Spinal cord (tissue), 10 donors: Measurements from ENCODE around the gene SPATA22. TPM values are rescaled to one million over a fixed set of nuclear protein-coding genes. Genes with fewer than 3 reads are reported as not detected.
"Not testable (repeated sequence)": the region's sequence is repeated elsewhere in the genome, so short reads cannot be mapped to it uniquely, and the experiment has no call there.

Experiments
- DNase-seq, 6 donors: peaks; one replicate each; pipeline versions ENCODE4 v3.0.0 to v3.0.0-alpha.2; 2013 to 2015; ENCODE audit warnings: low spot score in 6 of 6, low read depth in 4 of 6
- H3K27ac ChIP-seq: one replicate; pipeline ENCODE4 v1.5.1; 2013; ENCODE audit warnings: low read depth, low read length, control low read depth
- H3K27me3 ChIP-seq: one replicate; pipeline ENCODE4 v1.6.1; 2013; ENCODE audit warnings: low read length; ENCODE audit not compliant: control insufficient read depth, insufficient read depth
- H3K36me3 ChIP-seq: one replicate; pipeline ENCODE4 v1.6.1; 2013; ENCODE audit warnings: low read length; ENCODE audit not compliant: control insufficient read depth, insufficient read depth
- H3K4me1 ChIP-seq: one replicate; pipeline ENCODE4 v1.6.1; 2013; ENCODE audit warnings: low read length; ENCODE audit not compliant: control insufficient read depth, insufficient read depth
- H3K4me3 ChIP-seq: one replicate; pipeline ENCODE4 v1.5.1; 2013; ENCODE audit warnings: low read depth, low read length, control low read depth
- H3K9me3 ChIP-seq: one replicate; pipeline ENCODE4 v1.6.1; 2013; ENCODE audit warnings: low read length; ENCODE audit not compliant: control insufficient read depth, insufficient read depth
- WGBS: methylation state at CpG from one replicate; pipeline ENCODE4 v1.1.5; 2013; ENCODE audit warnings: missing lambda C conversion rate; ENCODE audit not compliant: insufficient coverage; 5-methylcytosine and 5-hydroxymethylcytosine counted together
- long read RNA-seq, 4 donors: transcript quantifications; one replicate each; lab custom pipeline, GENCODE V29; 2026
- polyA plus RNA-seq, 2 donors: library from polyadenylated mRNA; unstranded; fragments of 120-200 nt; gene quantifications; one replicate each; pipeline ENCODE4 v1.2.1, GENCODE V29; 2013; ENCODE audit not compliant: insufficient read length in 2 of 2
- total RNA-seq, 2 donors: library from RNA; depleted of rRNA in 1 of 2; stranded (reverse); fragments of 120-200 nt in 1 of 2; fragments of >200 nt in 1 of 2; gene quantifications; one replicate each; pipeline versions ENCODE4 v1.2.3 to v1.2.4, GENCODE V29; 2013 to 2014
- donor health status: healthy.

Gene SPATA22
- total RNA-seq (1 to 10 TPM in 1 of 2 donors, under 1 TPM in 1; 0.44 to 1.2 TPM), polyA plus RNA-seq (under 1 TPM; 0.63 to 0.99 TPM)
- long read RNA-seq, donor 1, partial matches to known transcripts = 10 of 11 reads
- long read RNA-seq, donor 1, other reads (novel, unspliced or antisense) = 0 of 11 reads
- long read RNA-seq, donor 2 = 0 reads
- long read RNA-seq, donor 3 = 0 reads
- long read RNA-seq, donor 4 = 0 reads

- DNase-seq = no peak
- no peaks in the 10 kb centered on the region for H3K4me1 ChIP-seq
- H3K36me3 ChIP-seq = no peaks in the 10 kb centered on the region
- H3K9me3 ChIP-seq = no peaks in the 10 kb centered on the region
- H3K4me3 ChIP-seq = no peak within 1 kb of the TSS
- H3K27me3 ChIP-seq = no peaks in the 10 kb centered on the region
- WGBS = 95% methylated on average over 29 of the region's 38 CpGs
- no peak within 1 kb of the TSS for H3K27ac ChIP-seq
Observed at GRCh38 chr17:3471599-3471998, at the start of gene SPATA22. SPATA22 (minus strand) TSS chr17:3471819; CDS start chr17:3469325, 2,494 bp downstream.

DNA sequence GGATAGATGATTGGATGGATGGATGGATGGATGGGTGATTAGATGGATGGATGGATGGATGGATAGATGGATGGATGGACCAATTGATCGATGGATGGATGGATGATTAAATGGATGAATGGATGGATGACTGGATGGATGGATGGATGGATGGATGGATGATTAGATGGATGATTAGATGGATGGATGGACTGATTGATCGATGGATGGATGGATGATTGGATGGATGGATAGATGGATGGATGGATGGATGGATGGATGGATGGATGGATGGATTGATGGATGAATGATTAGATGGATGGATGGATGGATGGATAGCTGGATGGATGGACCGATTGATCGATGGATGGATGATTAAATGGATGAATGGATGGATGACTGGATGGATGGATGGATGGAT lies 47.9 kb upstream of the SPATA22 start:
- not testable (repeated sequence) for H3K4me1 ChIP-seq, DNase-seq, H3K36me3 ChIP-seq, H3K27ac ChIP-seq, H3K9me3 ChIP-seq, H3K27me3 ChIP-seq, H3K4me3 ChIP-seq
- WGBS = 96% methylated on average over 4 of the region's 4 CpGs

- DNase-seq = no peak
- Histone ChIP-seq H3K9me3 (no peaks in the 10 kb centered on the region), H3K4me1 (peaks cover 25% of the 10 kb centered on the region), H3K27ac (no peak overlapping the region), H3K4me3 (no peak overlapping the region), H3K27me3 (no peaks in the 10 kb centered on the region), H3K36me3 (peaks cover 5% of the 10 kb centered on the region)
- 89% methylated on average over 9 of the region's 9 CpGs for WGBS
Observed at GRCh38 chr17:3514873-3515272, 43.3 kb upstream of the SPATA22 start.

DNA sequence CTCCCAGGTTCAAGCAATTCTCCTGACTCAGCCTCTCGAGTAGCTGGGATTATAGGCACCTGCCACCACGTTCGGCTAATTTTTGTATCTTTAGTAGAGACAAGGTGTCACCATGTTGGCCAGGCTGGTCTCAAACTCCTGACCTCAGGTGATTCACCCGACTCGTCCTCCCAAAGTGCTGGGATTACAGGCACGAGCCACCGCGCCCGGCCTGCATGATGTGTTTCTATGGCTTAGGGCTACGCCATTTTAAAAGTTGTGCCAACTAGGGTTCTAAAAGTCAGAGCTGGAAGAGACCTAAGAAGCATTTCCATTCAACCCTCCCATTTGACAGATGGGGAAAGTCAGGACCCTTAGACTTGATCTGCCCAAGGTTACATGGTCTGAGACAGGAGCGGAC lies 42.5 kb upstream of the SPATA22 start:
- peaks cover 25% of the 10 kb centered on the region for H3K4me1 ChIP-seq
- not testable (repeated sequence) for H3K27ac ChIP-seq, H3K9me3 ChIP-seq, H3K27me3 ChIP-seq, H3K4me3 ChIP-seq, H3K36me3 ChIP-seq, DNase-seq
- 98% methylated on average over 11 of the region's 11 CpGs for WGBS

DNA sequence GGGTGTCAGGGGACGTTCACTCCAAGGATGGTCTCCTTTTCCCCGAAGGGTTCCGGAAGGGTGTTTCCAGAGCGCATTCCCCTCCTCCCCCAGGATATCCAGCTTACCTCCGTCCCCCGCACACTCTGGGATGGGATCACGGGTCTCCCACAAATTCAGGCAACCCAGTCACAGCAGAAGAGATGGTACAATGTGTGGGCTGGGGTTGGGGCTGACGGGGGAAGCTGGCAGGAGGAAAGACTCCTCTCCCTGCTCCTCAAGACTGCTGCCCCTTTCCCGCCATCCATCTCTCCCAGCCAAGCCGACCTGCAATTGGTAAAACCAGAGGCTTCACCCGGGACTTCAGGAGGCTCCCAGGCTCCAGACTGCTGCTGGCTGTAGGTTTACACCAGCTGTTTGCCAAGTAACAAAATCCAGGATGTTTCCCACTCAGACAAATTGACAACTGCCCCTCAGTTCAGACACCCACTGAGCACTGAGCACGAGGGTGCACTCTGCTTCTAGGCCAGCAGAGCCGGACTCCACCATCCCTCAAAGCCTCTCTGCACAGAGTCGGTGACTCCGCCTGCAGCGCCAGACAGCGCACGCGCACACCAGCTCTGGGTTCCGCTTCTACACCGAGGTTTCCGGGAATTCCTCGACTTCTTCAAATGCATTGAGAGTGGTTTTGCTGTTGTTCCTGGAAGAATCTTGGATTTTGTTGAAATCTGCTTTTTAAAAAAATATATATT lies 41.9 kb upstream of the SPATA22 start:
- peak overlapping the region; percentile 67 for H3K27ac ChIP-seq
- no peak overlapping the region for H3K4me3 ChIP-seq
- WGBS = 34% methylated on average over 8 of the region's 23 CpGs
- H3K27me3 ChIP-seq = no peaks in the 10 kb centered on the region
- peaks cover 5% of the 10 kb centered on the region for H3K36me3 ChIP-seq
- peaks cover 25% of the 10 kb centered on the region for H3K4me1 ChIP-seq
- DNase-seq = no peak
- H3K9me3 ChIP-seq = no peaks in the 10 kb centered on the region

DNA sequence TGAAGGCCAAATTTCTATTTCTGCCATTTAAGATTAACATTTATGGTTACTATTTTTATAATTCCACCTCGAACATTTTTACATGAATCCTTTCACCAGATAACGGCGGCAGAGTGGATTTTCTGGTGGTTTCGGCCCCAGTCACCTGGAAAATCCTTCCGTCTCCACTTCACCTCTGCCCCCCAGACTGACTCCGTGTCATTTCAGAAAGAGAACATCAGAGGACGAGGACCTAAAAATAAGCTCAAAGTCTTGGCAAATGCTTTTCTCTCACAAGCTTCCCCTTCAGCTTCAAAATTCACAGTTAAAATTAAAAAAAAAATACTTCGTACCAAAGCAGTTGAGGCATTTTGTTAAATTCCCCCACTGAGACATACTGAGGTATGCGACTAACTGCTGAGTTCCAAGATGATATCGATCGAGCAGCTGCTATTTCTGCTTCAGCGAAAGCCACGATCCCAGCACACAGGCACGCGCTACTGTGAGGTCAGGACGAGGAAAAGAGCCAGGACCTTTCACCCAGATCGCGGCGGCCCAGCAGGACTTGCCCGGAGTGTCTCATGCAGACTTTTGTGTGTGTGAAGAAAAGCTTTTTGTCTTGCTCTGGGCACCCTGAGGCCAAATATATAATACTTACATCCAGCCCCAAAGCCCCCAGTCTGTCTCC lies 41.0 kb upstream of the SPATA22 start:
- Histone ChIP-seq H3K9me3 (no peaks in the 10 kb centered on the region), H3K4me3 (no peak overlapping the region), H3K27ac (peak overlapping the region; percentile 67), H3K4me1 (peaks cover 25% of the 10 kb centered on the region), H3K36me3 (peaks cover 2% of the 10 kb centered on the region), H3K27me3 (no peaks in the 10 kb centered on the region)
- 36% methylated on average over 16 of the region's 20 CpGs for WGBS
- DNase-seq = peak in 2 of 6 donors; percentile 68 to 82

DNA sequence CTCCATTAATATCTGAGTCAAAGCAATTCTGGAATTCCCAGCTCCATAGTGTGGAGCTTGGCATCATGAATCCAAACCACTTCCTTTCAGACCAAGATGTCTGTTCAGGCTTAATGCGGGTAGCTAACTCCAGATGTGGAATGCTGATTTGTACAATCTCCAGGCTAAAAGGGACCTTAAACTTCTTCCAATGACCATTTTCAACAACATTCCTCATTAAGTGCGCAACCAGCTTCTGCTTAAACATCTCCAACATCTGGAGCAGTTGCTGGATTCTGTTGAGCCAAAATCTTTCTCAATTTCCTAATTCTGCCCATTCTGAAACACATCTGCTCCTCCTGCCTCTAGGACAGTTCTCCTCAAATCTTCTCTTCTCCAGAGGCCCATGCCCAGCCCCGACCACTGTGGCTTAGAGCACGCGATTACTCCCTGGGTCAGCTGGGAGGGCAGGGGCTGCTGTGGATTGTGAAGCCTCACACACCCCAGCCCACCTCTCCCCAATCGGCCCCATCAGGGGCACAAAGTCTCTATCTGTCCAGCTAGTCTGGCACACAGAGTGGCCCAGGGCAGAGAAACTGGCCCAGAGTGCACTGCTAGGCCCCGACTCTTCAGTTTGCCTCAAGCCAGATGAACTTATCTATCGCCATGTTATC lies 40.4 kb upstream of the SPATA22 start:
- 89% methylated on average over 3 of the region's 8 CpGs for WGBS
- Histone ChIP-seq H3K4me3 (no peak overlapping the region), H3K36me3 (peaks cover 2% of the 10 kb centered on the region), H3K9me3 (no peaks in the 10 kb centered on the region), H3K4me1 (peaks cover 25% of the 10 kb centered on the region), H3K27me3 (no peaks in the 10 kb centered on the region), H3K27ac (peak overlapping the region; percentile 67)
- no peak for DNase-seq

DNA sequence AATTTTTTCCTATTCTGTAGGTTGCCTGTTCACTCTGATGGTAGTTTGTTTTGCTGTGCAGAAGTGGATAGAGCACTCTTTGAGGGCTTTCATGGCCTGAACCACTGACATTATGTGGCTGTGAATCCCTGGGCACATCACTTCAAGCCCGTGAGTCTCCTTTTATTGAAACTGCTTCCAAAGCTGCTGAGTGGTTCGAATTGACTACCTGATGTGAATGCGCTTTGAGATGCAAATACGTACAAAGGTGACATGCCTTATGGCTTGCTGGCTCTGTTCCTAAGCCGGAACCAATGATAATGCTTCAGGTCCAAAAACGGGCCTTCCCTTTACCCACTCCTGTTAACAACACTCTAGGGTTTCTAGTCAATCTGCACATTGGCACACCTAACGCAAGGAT lies 38.5 kb upstream of the SPATA22 start:
- H3K36me3 ChIP-seq = peaks cover 2% of the 10 kb centered on the region
- H3K9me3 ChIP-seq = no peaks in the 10 kb centered on the region
- 93% methylated on average over 4 of the region's 7 CpGs for WGBS
- H3K27me3 ChIP-seq = no peaks in the 10 kb centered on the region
- H3K4me3 ChIP-seq = no peak overlapping the region
- H3K4me1 ChIP-seq = peaks cover 25% of the 10 kb centered on the region
- no peak for DNase-seq
- no peak overlapping the region for H3K27ac ChIP-seq

- H3K4me3 ChIP-seq = no peak overlapping the region
- peaks cover 11% of the 10 kb centered on the region for H3K4me1 ChIP-seq
- H3K27ac ChIP-seq = no peak overlapping the region
- WGBS = no CpG with 5 or more reads among the region's 3 CpGs
- H3K36me3 ChIP-seq = no peaks in the 10 kb centered on the region
- no peaks in the 10 kb centered on the region for H3K9me3 ChIP-seq
- no peak for DNase-seq
- no peaks in the 10 kb centered on the region for H3K27me3 ChIP-seq
Observed at GRCh38 chr17:3507869-3508268, 36.2 kb upstream of the SPATA22 start.
